ENCODE measurements around the gene ASB3. TPM values are rescaled to one million over a fixed set of nuclear protein-coding genes. Genes with fewer than 3 reads are reported as not detected.
"Not testable (repeated sequence)": the region's sequence is repeated elsewhere in the genome, so short reads cannot be mapped to it uniquely, and the experiment has no call there.

Gene ASB3, protein sequence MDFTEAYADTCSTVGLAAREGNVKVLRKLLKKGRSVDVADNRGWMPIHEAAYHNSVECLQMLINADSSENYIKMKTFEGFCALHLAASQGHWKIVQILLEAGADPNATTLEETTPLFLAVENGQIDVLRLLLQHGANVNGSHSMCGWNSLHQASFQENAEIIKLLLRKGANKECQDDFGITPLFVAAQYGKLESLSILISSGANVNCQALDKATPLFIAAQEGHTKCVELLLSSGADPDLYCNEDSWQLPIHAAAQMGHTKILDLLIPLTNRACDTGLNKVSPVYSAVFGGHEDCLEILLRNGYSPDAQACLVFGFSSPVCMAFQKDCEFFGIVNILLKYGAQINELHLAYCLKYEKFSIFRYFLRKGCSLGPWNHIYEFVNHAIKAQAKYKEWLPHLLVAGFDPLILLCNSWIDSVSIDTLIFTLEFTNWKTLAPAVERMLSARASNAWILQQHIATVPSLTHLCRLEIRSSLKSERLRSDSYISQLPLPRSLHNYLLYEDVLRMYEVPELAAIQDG
- polyA plus RNA-seq (2013, experiment 1 of 2) = 17.1 TPM
- polyA plus RNA-seq (2013, experiment 2 of 2) = 18.6 TPM

DNA sequence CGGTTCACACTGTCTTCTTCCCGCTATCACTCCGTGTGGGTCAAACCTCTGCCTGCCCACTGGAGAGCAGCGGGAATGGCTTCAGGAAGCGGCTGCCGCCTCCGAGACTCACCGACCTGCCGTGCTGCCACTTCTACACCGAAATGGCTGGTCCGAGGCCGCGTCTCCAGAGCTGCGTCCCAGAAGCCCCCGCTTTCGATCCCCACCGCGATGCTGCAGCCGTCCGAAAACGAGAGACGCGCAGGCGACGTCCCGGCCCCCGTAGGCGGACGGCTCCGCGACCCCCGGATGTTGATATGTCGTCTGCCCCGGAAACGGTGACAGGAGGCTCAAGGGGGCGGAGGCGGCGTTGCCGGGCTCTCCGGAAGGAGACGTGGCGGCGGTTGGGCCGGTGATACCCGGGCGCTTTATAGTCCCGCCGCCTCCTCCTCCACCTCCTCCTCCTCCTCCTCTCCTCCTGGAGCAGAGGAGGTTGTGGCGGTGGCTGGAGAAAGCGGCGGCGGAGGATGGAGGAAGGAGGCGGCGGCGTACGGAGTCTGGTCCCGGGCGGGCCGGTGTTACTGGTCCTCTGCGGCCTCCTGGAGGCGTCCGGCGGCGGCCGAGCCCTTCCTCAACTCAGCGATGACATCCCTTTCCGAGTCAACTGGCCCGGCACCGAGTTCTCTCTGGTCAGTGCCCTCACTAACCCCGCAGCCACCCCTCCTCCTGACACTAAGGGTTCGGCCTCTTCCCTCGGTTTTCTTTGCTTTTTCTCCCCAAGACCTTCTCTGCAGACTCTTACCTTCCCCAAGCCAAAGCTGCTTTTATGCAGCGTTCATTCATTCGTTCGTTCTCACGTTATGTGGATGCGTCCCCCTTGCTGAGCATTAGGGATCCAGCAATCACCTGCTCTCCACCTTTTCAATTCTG, at the start of gene ASB3, which contains the start of gene ERLEC1:
ASB3 (minus strand) TSS at position 249 of the 909 bp plus-strand sequence. CDS start 21,381 bp downstream, outside the sequence.
ERLEC1 (plus strand) TSS at position 340 of the 909 bp plus-strand sequence; CDS start at position 507, 167 bp downstream.
- H3K4me3 ChIP-seq (ENCODE audit: low read length) = peak within 1 kb of the TSS; percentile 75
- peak within 1 kb of the TSS; percentile 91 for H3K27ac ChIP-seq (ENCODE audit: low read depth, low read length)
- H3K9ac ChIP-seq (ENCODE audit: low read depth, low read length) = peak within 1 kb of the TSS; percentile 94
- WGBS = under 1% methylated on average over 73 of the region's 77 CpGs
- peaks cover 31% of the 10 kb centered on the region for H3K4me1 ChIP-seq (ENCODE audit: insufficient read depth, low read length)
- no peaks in the 10 kb centered on the region for H3K27me3 ChIP-seq (ENCODE audit: insufficient read depth, low read length)
- H3K36me3 ChIP-seq (ENCODE audit: insufficient read depth, low read length) = peaks cover 5% of the 10 kb centered on the region; the same call in 1 of the 2 replicates
- H3K9me3 ChIP-seq (ENCODE audit: insufficient read depth, low read depth, low read length) = no peaks in the 10 kb centered on the region

DNA sequence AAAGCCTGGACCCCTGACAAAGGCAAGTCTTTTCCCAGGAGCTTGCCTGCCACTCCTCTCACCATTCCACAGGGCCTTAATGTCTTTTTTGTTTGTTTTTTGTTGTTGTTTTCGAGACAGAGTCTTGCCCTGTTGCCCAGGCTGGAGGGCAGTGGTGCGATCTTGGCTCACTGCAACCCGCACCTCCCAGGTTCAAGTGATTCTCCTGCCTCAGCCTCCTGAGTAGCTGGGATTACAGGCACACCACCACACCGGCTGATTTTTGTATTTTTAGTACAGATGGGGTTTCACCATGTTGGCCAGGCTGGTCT, 43.2 kb upstream of the ASB3 start:
- H3K9me3 ChIP-seq (ENCODE audit: insufficient read depth, low read depth, low read length) = not testable (repeated sequence)
- WGBS = 76% methylated on average over 4 of the region's 4 CpGs

DNA sequence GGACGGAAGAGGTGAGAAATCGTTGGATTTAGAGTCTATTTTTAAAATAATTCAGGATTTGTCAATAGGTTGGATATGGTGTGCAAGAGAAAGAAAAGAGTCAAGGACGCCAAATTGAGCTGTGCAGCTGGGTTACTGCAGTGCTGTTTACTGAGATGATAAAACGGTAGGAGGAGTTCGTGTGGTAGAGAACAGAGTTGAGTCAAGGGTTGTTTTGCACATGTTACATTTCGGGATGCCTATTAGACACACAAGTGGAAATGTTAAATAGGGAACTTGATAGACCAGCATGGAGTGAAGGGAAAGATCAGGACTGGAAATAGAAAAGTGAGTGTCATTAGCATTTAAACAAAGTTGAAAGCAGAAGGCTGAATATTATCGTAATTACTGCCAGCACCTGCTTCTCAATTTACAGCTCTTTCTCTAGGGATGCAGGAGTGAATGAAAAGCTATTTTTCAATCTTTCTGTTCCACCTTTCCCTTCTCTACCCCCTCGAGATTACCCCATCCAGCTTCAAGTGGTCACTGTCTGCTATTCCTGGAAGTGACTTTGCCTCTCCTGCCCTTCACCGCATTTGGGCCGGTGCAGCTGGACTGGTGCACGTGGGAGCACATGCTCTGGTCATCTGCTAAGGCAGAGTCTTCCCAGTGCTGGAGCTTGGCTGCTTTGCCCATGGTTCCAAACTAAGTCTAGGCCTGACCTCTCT, 42.7 kb upstream of the ASB3 start:
- no peaks in the 10 kb centered on the region for H3K9me3 ChIP-seq (ENCODE audit: insufficient read depth, low read depth, low read length)
- H3K9ac ChIP-seq (ENCODE audit: low read depth, low read length) = no peak overlapping the region
- no peak overlapping the region for H3K27ac ChIP-seq (ENCODE audit: low read depth, low read length)
- WGBS = 86% methylated on average over 11 of the region's 11 CpGs
- H3K4me3 ChIP-seq (ENCODE audit: low read length) = no peak overlapping the region
- no peaks in the 10 kb centered on the region for H3K36me3 ChIP-seq (ENCODE audit: insufficient read depth, low read length)
- peaks cover 24% of the 10 kb centered on the region for H3K4me1 ChIP-seq (ENCODE audit: insufficient read depth, low read length)
- H3K27me3 ChIP-seq (ENCODE audit: insufficient read depth, low read length) = no peaks in the 10 kb centered on the region

More for the DNA sequence above, 43.2 kb upstream of the ASB3 start:
- not testable (repeated sequence) for H3K4me3 ChIP-seq (ENCODE audit: low read length); H3K9ac ChIP-seq (ENCODE audit: low read depth, low read length); H3K27ac ChIP-seq (ENCODE audit: low read depth, low read length); H3K36me3 ChIP-seq (ENCODE audit: insufficient read depth, low read length); H3K27me3 ChIP-seq (ENCODE audit: insufficient read depth, low read length)
- peaks cover 24% of the 10 kb centered on the region for H3K4me1 ChIP-seq (ENCODE audit: insufficient read depth, low read length)

DNA sequence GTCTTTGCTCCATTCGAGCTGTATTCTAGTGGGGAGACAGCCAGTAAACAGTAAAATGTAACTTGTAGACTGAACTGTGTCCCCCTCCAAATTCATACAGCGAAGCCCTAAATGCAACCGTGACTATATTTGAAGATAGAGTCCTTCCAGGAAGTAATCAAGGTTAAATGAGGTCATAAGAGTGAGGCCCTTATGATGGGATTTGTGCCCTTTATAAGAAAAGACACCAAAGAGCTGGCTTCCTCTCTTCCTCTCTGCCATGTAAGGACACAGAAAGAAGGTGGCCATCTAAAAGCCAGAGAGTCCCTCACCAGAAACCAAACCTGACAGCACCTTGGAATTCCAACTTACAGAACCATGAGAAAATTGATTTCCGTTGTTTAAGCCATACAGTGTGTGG, 41.6 kb upstream of the ASB3 start:
- Histone ChIP-seq H3K27ac (ENCODE audit: low read depth, low read length) (no peak overlapping the region), H3K27me3 (ENCODE audit: insufficient read depth, low read length) (no peaks in the 10 kb centered on the region)

DNA sequence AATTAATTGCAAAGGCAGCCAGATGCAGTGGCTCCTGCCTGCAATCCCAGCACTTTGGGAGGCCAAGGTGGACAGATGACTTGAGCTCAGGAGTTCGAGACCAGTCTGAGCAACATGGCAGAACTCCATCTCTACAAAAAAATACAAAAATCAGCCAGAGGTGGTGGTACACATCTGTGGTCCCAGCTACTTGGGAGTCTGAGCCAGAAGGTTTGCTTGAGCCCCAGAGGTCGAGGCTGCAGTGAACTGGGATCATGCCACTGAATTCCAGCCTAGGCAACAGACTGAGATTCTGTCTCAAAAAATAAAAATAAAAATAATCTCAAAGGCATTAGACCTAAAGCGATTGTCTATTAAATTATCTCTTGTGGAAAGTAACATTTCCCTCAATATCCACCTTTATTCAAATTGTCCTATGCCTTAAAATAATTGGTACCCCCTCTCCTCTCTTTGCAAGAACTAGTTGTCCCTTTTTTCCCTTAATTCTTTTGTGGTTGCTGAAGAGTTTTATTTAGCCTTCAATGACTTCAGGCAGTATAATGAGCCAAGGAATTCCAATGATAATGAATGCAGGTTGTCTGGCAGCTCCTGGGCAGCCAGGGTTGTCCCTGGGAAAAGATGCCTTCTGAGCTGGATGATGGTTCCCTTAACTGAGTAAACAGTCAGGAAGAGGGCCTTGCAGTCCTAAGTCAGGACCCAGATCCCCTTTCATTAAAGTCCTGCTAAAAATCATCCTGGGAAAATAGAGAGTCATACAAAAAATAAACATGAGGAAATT, 40.8 kb upstream of the ASB3 start:
- Histone ChIP-seq H3K27me3 (ENCODE audit: insufficient read depth, low read length) (no peaks in the 10 kb centered on the region), H3K9me3 (ENCODE audit: insufficient read depth, low read depth, low read length) (no peaks in the 10 kb centered on the region), H3K4me1 (ENCODE audit: insufficient read depth, low read length) (peaks cover 24% of the 10 kb centered on the region), H3K9ac (ENCODE audit: low read depth, low read length) (no peak overlapping the region; the same call in 1 of the 2 replicates), H3K36me3 (ENCODE audit: insufficient read depth, low read length) (no peaks in the 10 kb centered on the region), H3K27ac (ENCODE audit: low read depth, low read length) (peak overlapping the region; percentile 15; the same call in 1 of the 2 replicates), H3K4me3 (ENCODE audit: low read length) (no peak overlapping the region)
- 90% methylated on average over 3 of the region's 3 CpGs for WGBS

More for the DNA sequence above, 41.6 kb upstream of the ASB3 start:
- WGBS = 100% methylated on average over 4 of the region's 4 CpGs
- no peaks in the 10 kb centered on the region for H3K36me3 ChIP-seq (ENCODE audit: insufficient read depth, low read length)
- peaks cover 24% of the 10 kb centered on the region for H3K4me1 ChIP-seq (ENCODE audit: insufficient read depth, low read length)
- no peak overlapping the region for H3K9ac ChIP-seq (ENCODE audit: low read depth, low read length)
- no peaks in the 10 kb centered on the region for H3K9me3 ChIP-seq (ENCODE audit: insufficient read depth, low read depth, low read length)
- H3K4me3 ChIP-seq (ENCODE audit: low read length) = no peak overlapping the region

DNA sequence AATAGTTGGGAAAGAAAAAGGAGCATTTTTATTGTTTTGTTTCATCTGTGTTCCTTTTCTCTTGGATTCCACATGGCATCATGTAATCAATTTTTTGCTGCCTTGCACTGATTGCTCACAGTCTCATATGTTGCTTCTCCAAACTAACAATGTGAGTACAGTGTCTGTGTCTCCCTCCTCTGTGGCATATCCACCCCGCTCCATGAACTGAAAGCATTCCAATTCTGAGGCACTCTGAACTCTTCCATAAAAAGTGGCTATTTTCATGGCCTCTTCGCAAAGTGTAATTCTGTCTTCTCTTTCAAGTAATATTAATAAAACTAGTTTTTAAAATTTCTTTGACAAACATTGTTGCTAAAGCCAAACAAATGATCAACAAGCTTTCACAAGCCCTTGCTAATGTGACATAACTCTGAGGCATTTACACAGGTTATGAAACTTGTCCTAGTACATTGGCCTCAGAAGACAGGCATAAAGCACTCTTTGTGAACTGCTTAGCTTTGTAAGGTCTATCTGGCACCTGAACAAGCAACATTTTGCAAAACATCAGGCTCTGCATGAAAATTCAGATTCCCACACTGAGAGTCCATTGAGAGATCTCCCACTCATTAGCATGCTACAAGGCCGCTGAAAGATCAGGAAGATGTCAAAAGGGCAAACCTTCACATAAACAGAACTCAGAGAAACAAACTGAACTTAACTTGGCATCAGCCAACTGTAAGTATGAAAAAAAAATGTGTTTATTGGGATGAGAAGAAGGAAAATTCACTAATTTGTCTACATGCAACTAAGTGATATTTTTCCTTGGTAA, 40.0 kb upstream of the ASB3 start:
- H3K36me3 ChIP-seq (ENCODE audit: insufficient read depth, low read length) = no peaks in the 10 kb centered on the region
- no peaks in the 10 kb centered on the region for H3K27me3 ChIP-seq (ENCODE audit: insufficient read depth, low read length)
- H3K4me3 ChIP-seq (ENCODE audit: low read length) = no peak overlapping the region
- H3K9me3 ChIP-seq (ENCODE audit: insufficient read depth, low read depth, low read length) = no peaks in the 10 kb centered on the region
- 71% methylated on average over 3 of the region's 3 CpGs for WGBS
- peak overlapping the region; percentile 15; the same call in 1 of the 2 replicates for H3K27ac ChIP-seq (ENCODE audit: low read depth, low read length)
- no peak overlapping the region; the same call in 1 of the 2 replicates for H3K9ac ChIP-seq (ENCODE audit: low read depth, low read length)
- peaks cover 24% of the 10 kb centered on the region for H3K4me1 ChIP-seq (ENCODE audit: insufficient read depth, low read length)

DNA sequence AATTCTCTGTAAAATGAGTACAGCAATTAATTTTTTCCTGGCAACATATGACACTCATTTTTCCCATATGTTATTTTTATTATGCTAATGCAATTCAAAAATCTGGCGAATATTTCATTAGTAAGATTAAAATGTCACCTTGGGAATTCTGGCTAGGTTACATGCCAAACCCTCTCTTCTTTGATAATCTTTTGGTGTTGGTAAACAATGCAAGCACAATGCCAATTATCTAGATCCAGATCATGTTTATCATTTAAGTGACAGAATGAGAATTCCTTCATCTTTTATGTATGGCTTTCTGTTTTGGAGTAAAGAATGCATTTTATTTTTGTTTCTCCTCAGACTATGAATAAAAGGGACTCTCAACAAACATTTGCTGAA, 39.3 kb upstream of the ASB3 start:
- Histone ChIP-seq H3K9me3 (ENCODE audit: insufficient read depth, low read depth, low read length) (no peaks in the 10 kb centered on the region), H3K27me3 (ENCODE audit: insufficient read depth, low read length) (no peaks in the 10 kb centered on the region), H3K9ac (ENCODE audit: low read depth, low read length) (no peak overlapping the region), H3K36me3 (ENCODE audit: insufficient read depth, low read length) (no peaks in the 10 kb centered on the region), H3K27ac (ENCODE audit: low read depth, low read length) (no peak overlapping the region), H3K4me3 (ENCODE audit: low read length) (no peak overlapping the region), H3K4me1 (ENCODE audit: insufficient read depth, low read length) (peaks cover 24% of the 10 kb centered on the region)
- WGBS = 89% methylated on average over 1 of the region's 1 CpG

DNA sequence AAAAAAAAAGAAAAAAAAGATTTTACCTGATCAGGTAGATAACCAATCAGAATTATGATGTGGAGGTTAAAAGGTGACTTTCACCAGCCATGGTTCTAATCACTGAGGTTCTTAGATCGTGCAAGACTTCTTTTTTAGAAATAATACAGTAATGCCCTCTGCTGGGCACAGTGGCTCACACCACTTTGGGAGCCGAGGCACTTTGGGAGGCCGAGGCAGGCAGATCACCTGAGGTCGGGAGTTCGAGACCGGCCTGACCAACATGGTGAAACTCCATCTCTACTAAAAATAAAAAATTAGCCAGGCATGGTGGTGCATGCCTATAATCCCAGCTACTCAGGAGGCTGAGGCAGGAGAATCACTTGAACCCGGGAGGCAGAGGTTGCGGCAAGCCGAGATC, 36.9 kb upstream of the ASB3 start:
- H3K4me1 ChIP-seq (ENCODE audit: insufficient read depth, low read length) = peaks cover 24% of the 10 kb centered on the region
- not testable (repeated sequence) for H3K9me3 ChIP-seq (ENCODE audit: insufficient read depth, low read depth, low read length); H3K27me3 ChIP-seq (ENCODE audit: insufficient read depth, low read length); H3K9ac ChIP-seq (ENCODE audit: low read depth, low read length); H3K36me3 ChIP-seq (ENCODE audit: insufficient read depth, low read length); H3K4me3 ChIP-seq (ENCODE audit: low read length); H3K27ac ChIP-seq (ENCODE audit: low read depth, low read length)
- WGBS = 92% methylated on average over 9 of the region's 9 CpGs

DNA sequence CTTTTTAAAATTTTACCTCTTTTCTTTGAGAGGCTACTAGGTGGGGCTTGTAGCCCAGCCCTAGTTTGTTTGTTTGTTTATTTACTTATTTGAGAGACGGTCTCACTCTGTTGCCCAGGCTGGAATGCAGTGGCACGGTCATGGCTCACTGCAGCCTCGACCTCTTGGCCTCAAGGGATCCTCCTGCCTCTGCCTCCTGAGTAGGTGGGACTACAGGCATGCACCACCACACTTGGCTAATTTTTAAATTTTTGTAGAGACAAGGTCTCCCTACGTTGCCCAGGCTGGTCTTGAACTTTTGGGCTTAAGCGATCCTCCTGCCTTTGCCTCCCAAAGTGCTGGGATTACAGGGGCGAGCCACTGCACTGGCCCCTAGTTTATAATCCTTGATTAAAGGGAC, 35.1 kb upstream of the ASB3 start:
- Histone ChIP-seq H3K27me3 (ENCODE audit: insufficient read depth, low read length) (no peaks in the 10 kb centered on the region), H3K9me3 (ENCODE audit: insufficient read depth, low read depth, low read length) (no peaks in the 10 kb centered on the region)

More for the DNA sequence above, 35.1 kb upstream of the ASB3 start:
- Histone ChIP-seq H3K27ac (ENCODE audit: low read depth, low read length) (no peak overlapping the region), H3K4me1 (ENCODE audit: insufficient read depth, low read length) (peaks cover 11% of the 10 kb centered on the region), H3K9ac (ENCODE audit: low read depth, low read length) (no peak overlapping the region), H3K4me3 (ENCODE audit: low read length) (no peak overlapping the region), H3K36me3 (ENCODE audit: insufficient read depth, low read length) (peaks cover 16% of the 10 kb centered on the region)
- WGBS = 95% methylated on average over 6 of the region's 6 CpGs
